Natural killer cell (primary cell): ENCODE measurements around the gene PRELID2. TPM values are rescaled to one million over a fixed set of nuclear protein-coding genes. Genes with fewer than 3 reads are reported as not detected.

Source experiments
- ATAC-seq, 3 donors: fragments of 150-1000 bp in 2 of 3; fragments of 200-7000 bp in 1 of 3; cut with Tn5 transposase; 1 replicate in 1 of 3; 2 replicates in 2 of 3; pipeline ENCODE4 v1.10.0; 2021; ENCODE audit warnings: mild to moderate bottlenecking in 2 of 3, moderate library complexity in 2 of 3
- DNase-seq, 2 donors: peaks; one replicate each; pipeline versions ENCODE4 v3.0.0 to v3.0.0-alpha.2; 2013 to 2021; ENCODE audit warnings: mixed read lengths in 1 of 2
- H3K27ac ChIP-seq: one replicate; pipeline ENCODE4 v1.5.1; 2013; ENCODE audit warnings: mild to moderate bottlenecking, low read length
- H3K27me3 ChIP-seq: one replicate; pipeline ENCODE4 v1.6.1; 2013; ENCODE audit warnings: low read length; ENCODE audit not compliant: control insufficient read depth, insufficient read depth
- H3K36me3 ChIP-seq: one replicate; pipeline ENCODE4 v1.6.1; 2013; ENCODE audit warnings: low read length; ENCODE audit not compliant: control insufficient read depth, insufficient read depth
- H3K4me1 ChIP-seq: one replicate; pipeline ENCODE4 v1.6.1; 2013; ENCODE audit warnings: low read length; ENCODE audit not compliant: control insufficient read depth, insufficient read depth
- H3K4me3 ChIP-seq: one replicate; pipeline ENCODE4 v1.5.1; 2013; ENCODE audit warnings: low read length
- H3K9me3 ChIP-seq: one replicate; pipeline ENCODE4 v1.6.1; 2013; ENCODE audit warnings: low read length; ENCODE audit not compliant: control insufficient read depth, insufficient read depth
- H3K27ac Mint-ChIP-seq, 2 donors: one replicate each; pipeline ENCODE4 v1.8.0; 2022; ENCODE audit warnings: mild to moderate bottlenecking in 2 of 2, mixed read lengths in 2 of 2, moderate library complexity in 1 of 2
- H3K27me3 Mint-ChIP-seq, 2 donors: one replicate each; pipeline ENCODE4 v1.8.0; 2022; ENCODE audit warnings: low read depth in 2 of 2, mixed read lengths in 2 of 2
- H3K36me3 Mint-ChIP-seq: one replicate; pipeline ENCODE4 v1.8.0; 2022; ENCODE audit warnings: mixed read lengths
- H3K4me1 Mint-ChIP-seq, 2 donors: one replicate each; pipeline ENCODE4 v1.8.0; 2022; ENCODE audit warnings: mixed read lengths in 2 of 2
- H3K4me3 Mint-ChIP-seq: one replicate; pipeline ENCODE4 v1.8.0; 2022; ENCODE audit warnings: mild to moderate bottlenecking, moderate library complexity, mixed read lengths
- H3K9me3 Mint-ChIP-seq, 2 donors: one replicate each; pipeline ENCODE4 v1.8.0; 2022; ENCODE audit warnings: mixed read lengths in 2 of 2
- WGBS: methylation state at CpG from one replicate; pipeline ENCODE4 v1.1.7; 2013; ENCODE audit warnings: missing lambda C conversion rate; ENCODE audit not compliant: insufficient coverage; 5-methylcytosine and 5-hydroxymethylcytosine counted together
- intact Hi-C: fragments of 100-400 bp; cut with micrococcal nuclease; formaldehyde crosslinking; loops from one replicate; pipeline ENCODE4 v1.14.2; 2022
- total RNA-seq, 4 donors: library from RNA; stranded (reverse); fragments of 120-200 nt in 1 of 4; gene quantifications; one replicate each; pipeline versions ENCODE4 v1.2.3 to v1.2.4, GENCODE V29; 2013 to 2022
- TF ChIP-seq, protein P1 (sequence below): fragments of 200-600 bp; IDR thresholded peaks from one replicate; pipeline ENCODE4 v1.8.0; 2022; ENCODE audit warnings: antibody characterized with exemption

Gene PRELID2
- total RNA-seq, 3 donors from 2014 or later (not counting 1 experiment from before 2014, with no cell fraction given): 1.5 to 3.1 (median 1.7) TPM

DNA sequence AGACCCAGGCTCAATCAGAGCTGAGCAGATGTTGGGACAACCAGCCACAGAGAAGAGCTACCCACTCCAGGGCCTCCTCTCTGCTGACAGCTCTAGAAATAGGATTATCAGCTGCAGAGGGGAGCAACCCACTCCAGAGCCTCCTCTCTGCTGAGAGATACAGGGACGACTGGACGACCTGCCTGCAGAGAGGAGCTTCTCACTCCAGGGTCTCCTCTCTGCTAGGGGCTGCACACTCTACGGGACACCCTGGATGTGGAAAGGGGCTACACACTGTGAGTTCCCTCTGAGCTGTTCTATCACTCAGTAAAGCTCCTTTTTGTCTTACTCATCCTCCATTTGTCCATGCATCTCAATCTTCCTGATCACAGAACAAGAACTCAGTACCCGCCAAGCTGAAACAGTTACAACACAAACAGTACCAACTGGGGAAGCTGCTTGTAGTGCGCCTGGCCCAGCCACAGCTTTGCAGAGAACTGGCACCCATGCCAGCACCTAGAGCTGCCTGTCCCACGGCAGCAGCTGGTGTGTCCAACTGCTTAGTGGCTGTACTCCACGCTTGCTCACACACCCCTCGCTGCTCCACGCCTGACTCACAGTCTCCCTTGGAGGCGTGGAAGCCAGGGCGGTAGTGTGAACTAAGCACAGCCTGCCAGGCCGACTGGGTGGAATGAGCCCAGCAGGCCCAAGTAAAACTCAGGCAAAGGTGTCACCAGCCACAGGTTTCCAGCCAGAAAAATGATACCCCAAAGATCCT, 56.8 kb downstream of the PRELID2 start:
- Mint-ChIP-seq H3K36me3 (no peaks in the 10 kb centered on the region), H3K27ac (no peak overlapping the region), H3K4me1 (no peaks in the 10 kb centered on the region), H3K27me3 (no peaks in the 10 kb centered on the region), H3K9me3 (no peaks in the 10 kb centered on the region), H3K4me3 (no peak overlapping the region)
- Histone ChIP-seq H3K9me3 (no peaks in the 10 kb centered on the region), H3K4me3 (no peak overlapping the region), H3K27ac (no peak overlapping the region), H3K36me3 (no peaks in the 10 kb centered on the region), H3K27me3 (no peaks in the 10 kb centered on the region), H3K4me1 (no peaks in the 10 kb centered on the region)
- intact Hi-C loops: no loop called here
- 93% methylated on average over 12 of the region's 12 CpGs for WGBS
- DNase-seq (no peak), ATAC-seq (no peak)
- TF ChIP-seq, protein P1, sequence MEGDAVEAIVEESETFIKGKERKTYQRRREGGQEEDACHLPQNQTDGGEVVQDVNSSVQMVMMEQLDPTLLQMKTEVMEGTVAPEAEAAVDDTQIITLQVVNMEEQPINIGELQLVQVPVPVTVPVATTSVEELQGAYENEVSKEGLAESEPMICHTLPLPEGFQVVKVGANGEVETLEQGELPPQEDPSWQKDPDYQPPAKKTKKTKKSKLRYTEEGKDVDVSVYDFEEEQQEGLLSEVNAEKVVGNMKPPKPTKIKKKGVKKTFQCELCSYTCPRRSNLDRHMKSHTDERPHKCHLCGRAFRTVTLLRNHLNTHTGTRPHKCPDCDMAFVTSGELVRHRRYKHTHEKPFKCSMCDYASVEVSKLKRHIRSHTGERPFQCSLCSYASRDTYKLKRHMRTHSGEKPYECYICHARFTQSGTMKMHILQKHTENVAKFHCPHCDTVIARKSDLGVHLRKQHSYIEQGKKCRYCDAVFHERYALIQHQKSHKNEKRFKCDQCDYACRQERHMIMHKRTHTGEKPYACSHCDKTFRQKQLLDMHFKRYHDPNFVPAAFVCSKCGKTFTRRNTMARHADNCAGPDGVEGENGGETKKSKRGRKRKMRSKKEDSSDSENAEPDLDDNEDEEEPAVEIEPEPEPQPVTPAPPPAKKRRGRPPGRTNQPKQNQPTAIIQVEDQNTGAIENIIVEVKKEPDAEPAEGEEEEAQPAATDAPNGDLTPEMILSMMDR: no peak

DNA sequence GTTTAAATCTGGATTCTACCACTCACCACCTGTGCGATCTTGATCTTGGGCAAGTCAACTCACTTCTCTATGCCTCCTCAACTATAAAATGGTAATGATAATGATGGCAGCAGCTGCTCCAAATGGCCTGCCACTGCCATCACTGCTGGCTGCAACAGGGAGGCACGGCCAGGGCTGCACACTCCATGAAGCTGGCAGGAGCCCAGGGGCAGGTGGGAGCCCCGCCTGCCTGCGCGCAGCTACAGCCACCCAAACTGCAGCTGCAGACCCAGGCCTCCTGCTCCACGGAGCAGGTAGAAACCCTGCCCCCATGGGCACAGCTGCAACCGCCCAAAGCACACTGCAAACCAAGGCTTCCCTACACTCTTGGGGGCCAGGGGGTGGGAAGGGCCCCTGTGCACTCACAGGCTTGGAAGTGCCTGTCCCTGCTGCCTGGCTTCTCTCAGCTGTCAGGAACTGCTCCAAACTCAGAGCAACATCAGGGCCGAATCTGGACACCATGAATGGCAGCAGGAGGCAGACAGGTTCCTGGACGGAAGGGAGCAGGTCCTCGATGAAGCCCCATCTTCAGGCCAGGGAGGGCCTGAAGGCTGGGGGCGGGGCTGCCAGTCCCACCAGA, 57.6 kb downstream of the PRELID2 start:
- H3K27ac Mint-ChIP-seq: no peak overlapping the region
- Histone ChIP-seq H3K27ac (no peak overlapping the region), H3K9me3 (no peaks in the 10 kb centered on the region), H3K27me3 (no peaks in the 10 kb centered on the region), H3K36me3 (no peaks in the 10 kb centered on the region), H3K4me3 (no peak overlapping the region), H3K4me1 (no peaks in the 10 kb centered on the region)
- TF ChIP-seq, protein P1: no peak
- no peak for ATAC-seq
- DNase-seq: no peak
- H3K27me3 Mint-ChIP-seq: no peaks in the 10 kb centered on the region
- H3K36me3 Mint-ChIP-seq: no peaks in the 10 kb centered on the region
- 89% methylated on average over 11 of the region's 11 CpGs for WGBS
- no peaks in the 10 kb centered on the region for H3K9me3 Mint-ChIP-seq
- no peaks in the 10 kb centered on the region for H3K4me1 Mint-ChIP-seq
- H3K4me3 Mint-ChIP-seq: no peak overlapping the region
- intact Hi-C loops: no loop called here

DNA sequence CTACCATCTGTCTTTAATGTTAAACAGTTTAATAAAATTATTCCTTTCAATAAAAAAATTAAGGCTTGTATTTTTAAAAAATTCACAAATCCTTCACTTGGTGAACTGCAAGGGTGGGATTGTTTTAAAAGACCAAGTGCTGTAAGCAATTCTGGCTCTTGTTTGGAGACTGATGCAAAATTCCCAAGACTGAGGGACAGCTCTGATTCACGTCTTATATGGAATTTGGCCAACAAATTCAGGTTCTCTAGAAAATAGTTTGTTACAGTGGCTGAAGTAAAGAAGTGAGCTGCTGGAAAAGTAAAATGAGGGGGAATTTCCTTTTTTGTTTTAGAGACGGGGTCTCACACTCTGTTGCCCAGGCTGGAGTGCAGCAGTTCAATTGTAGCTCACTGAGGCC, 58.3 kb downstream of the PRELID2 start:
- Histone ChIP-seq H3K36me3 (no peaks in the 10 kb centered on the region), H3K27ac (no peak overlapping the region), H3K27me3 (no peaks in the 10 kb centered on the region), H3K4me1 (no peaks in the 10 kb centered on the region), H3K4me3 (no peak overlapping the region), H3K9me3 (no peaks in the 10 kb centered on the region)
- 92% methylated on average over 2 of the region's 2 CpGs for WGBS
- no peak for DNase-seq
- Mint-ChIP-seq H3K4me1 (no peaks in the 10 kb centered on the region), H3K9me3 (no peaks in the 10 kb centered on the region), H3K4me3 (no peak overlapping the region), H3K36me3 (no peaks in the 10 kb centered on the region), H3K27ac (no peak overlapping the region), H3K27me3 (no peaks in the 10 kb centered on the region)
- intact Hi-C loops: no loop called here
- TF ChIP-seq, protein P1: no peak
- ATAC-seq: no peak
